ENCODE results near the gene MBD3.
"Not testable (repeated sequence)": the region's sequence is repeated elsewhere in the genome, so short reads cannot be mapped to it uniquely, and the experiment has no call there.

Gene MBD3

GRCh38 chr19:1568320-1569019 is 24.2 kb downstream of the MBD3 start, which contains the start of gene MEX3D:
Gene MEX3D (minus strand): TSS chr19:1568325. CDS start chr19:1568058, 267 bp downstream.
- peak; percentile 73 for DNase-seq

DNA sequence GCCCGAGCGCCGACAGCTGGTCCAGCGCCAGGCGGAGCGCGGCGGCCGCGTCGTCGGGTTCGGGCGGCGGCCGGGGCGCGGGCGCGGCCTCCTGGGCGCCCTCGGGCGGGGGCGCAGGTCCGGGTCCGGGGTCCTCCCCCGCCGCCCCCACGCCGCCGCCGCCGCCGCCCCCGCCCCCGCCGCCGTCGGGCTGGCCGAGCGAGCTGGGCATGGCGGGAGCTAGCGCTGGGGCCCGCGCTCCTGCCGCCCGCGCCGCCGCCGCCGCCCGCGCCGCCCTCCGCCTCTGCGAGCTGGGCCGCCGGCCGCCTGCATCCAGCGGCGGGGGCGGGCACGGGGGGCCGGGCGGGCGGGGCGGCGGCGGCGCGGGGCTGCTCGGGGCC is 24.8 kb downstream of the MBD3 start:
- no peak for DNase-seq

GRCh38 chr19:1567116-1567847 is 25.4 kb downstream of the MBD3 start:
- DNase-seq: no peak

DNA sequence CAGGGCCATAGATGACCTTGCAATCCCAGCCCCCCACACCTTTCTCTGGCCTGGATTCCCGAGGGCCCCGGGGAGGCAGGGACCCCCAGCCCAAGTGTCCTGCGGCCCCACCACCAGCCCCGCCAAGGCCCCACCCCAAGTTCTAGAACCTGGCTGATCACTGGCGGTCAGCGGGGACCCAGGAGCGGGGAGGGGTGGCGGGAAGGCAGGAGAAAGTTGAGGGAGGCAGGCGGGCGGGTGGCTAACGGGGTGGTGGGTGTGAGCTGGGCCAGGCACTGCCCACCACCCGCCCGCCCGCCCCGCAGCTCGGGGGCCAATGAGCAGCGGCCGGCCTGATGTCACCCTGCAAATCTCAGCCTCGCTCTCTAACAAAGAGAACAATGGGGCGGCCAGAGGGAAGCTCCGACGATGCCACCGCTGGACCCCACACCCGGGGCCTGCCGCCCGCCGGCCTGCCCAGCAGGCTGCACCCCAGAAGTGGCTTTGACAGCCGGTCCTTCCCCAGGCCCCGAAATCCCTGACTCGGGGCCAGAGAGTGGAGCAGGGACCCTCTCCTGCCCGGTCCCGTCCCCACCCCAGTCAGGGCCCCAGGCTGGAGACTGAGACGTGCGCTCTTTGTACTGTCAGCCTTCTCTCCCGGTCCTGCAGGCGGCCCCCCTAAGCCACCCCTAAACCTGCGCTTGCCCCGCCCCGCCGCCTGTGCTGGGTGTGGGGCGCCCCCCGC is 26.1 kb downstream of the MBD3 start:
- peak; percentile 79 for DNase-seq

- DNase-seq: no peak
Measured at GRCh38 chr19:1563251-1563650, 29.4 kb downstream of the MBD3 start.

DNA sequence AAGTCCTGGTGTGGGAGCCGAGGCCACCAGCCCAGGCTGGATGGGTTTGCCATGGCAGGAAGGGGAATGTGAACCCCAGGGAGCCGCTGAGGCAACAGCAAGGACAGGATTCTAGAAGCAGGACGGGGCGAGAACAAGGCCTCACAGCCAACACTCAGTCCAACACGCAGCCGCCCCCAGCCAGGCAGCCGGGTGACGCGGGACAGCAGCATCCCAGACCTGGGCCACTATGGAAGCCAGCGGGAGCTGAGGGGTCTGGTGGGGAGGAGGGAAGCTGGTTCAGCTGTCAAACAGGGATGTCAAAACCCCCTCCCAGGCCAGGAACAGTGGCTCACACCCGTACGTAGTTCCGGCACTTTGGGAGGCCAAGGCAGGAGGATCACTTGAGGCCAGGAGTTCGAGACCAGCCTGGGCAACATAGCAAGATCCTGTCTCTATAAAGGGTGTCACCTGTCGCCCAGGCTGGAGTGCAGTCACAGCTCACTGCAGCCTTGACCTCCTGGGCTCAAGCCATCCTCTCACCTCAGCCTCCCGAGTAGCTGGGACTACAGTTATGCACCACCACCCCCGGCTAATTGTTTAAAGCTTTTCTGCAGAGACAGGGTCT is 31.3 kb downstream of the MBD3 start:
- DNase-seq: no peak

DNA sequence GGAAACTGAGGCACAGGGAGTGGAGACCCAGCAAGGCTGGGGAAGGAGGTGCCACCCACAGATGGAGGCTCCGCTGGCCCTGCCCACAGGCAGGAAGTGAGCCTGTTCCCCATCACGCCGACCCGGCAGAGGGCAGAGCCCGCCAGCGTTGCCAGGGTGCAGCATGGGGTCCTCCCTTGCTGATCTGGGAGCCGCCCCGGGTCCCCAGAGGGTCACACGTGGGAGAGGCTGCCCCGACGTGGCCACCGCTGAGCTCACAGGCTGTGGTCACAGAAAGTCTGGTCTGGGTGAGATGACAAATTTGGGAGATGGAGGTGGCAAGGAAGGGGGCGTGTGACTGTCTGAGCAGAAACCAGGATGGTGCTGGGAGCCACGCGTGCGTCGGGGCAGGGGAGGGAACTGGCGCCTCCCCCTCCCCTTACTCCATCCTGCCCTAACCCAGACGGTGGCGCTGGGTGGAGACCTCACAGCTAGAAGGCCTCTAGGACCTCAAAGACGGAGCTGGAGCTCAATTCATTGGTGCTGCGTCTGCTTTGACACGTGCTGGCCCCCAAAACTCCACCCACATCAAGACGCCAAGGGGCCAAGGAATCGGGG is 32.3 kb downstream of the MBD3 start:
- no peak for DNase-seq

DNA sequence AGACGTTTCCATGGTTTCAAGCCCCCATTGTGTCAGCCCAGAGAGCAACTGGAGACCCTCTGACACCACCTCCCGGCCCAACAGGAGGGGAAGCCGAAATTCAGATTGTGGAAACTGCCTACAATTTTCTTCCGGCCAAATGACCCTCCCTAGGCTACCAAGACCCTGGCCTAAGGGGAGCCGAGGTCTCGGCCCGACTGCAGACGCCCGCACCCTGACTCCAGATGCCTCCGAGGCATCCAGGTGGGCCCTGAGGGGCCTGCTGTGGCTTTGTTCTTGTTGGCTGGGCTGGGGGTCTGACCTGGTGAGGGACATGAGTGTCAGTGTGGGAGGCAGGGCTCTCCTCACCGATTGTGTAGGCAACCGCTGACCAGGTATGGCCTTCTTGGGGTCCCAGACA is 34.1 kb downstream of the MBD3 start:
- DNase-seq: no peak

- no peak for DNase-seq
Measured at GRCh38 chr19:1556390-1557070, 36.1 kb downstream of the MBD3 start.

- DNase-seq: no peak
Measured at GRCh38 chr19:1555487-1556389, 36.9 kb downstream of the MBD3 start.

DNA sequence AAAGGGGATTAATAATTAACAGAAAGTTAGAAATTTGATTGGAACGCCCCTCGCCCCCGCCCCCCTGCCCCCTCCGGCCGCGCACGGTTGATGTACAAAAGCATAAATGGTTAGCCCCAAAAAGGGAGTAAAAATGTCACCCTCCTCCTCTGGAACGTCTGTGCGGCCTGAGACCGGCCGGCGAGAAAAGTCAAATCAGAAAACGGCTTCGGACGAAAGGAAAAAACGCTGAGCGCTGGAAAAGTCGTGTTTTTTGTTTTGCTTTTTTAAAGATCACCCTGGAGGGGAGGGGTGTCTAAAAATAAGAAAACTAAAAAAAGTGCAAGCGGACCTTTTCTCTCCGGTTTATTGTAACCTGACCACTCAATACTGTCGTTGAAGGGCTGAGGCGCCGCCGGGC is 37.7 kb downstream of the MBD3 start:
- DNase-seq: no peak

DNA sequence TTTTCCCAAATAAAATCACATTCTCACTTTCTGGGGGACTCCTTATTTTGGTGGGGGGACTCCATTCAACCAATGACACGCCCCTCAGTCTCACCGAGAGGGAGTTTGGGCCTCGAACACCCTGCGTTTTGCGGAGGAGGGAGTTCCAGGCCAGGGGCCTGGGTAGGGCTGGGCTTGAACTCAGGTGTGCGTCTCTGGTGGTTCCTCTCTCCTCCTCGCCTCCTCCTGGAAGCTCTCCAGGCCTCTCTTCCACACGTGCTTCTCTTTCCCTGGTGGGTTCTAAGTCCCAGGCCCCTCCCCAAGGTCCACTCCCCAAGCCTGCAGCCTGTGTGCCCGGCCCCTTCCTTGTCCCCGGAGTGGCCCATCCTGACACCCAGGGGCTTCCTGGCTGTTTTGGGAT is 39.2 kb downstream of the MBD3 start:
- no peak for DNase-seq

DNA sequence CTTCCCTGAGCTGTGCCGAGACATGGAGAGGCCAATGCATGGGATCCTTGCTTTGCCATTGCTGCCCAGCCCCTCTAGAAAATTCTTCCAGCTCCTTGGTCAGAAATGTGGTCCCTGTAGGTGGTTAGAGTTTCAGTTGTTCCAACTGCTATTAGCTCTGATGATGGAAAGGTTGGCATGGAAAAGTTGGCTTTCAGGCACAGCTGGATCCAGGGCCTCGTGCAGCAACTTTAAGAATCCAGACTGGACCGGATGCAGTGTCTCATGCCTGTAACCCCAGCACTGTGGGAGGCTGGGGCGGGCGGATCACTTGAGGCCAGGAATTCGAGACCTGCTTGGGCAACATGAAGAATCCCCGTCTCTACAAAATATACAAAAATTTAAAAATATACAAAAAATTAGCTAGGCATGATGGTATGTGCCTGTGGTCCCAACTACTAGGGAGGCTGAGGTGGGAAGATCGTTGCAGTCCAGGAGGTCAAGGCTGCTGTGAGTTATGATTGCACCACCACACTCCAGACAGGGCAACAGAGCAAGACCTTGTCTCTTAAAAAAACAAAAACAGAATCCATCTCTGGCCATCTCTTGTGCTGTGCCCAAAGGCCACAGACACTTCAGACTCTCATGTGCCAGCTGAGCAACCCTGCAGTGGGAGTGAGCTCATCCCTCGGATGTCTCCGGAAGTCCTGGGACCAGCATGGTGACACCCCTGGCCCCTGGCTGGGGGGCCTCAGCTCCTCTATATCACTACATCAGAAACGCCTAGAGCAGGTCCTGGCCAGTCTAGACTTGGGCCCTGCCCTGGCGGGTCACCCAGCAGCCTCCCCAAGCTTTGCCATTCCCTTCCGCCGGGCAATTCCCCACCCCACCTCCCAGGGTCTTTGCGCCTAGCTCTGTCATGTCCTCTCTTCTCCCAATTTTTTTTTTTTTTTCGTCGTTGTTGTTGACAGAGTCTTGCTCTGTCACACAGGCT is 41.3 kb downstream of the MBD3 start:
- DNase-seq: no peak

GRCh38 chr19:1549332-1549945 is 43.2 kb downstream of the MBD3 start:
- DNase-seq: no peak

DNA sequence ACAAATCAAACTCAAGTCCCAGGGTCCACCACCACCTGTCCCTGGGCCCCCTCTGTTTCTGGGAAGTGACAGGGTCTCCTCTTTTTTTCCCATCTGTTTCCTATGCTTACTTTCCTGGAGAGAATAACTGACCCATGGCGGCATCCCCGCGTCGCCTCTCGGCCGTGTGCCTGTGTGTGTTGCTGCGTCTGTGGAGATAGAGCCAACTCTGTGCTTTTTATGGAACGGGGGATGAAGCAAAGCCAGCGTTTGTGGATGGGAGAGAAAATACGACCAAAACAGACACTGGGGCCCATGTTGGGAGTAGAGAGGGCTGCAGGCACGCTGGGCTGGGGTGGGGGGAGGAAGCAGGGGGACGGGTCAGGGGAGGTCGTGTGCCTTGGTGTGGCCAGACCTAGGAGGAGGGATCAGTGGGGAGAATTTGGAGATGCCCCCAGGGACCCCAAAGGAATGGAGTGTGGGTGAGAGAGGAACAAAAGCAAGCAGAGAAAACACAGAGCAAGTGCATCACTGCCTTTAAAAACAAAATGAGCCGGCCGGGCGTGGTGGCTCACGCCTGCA is 52.2 kb downstream of the MBD3 start:
- no peak for DNase-seq

DNA sequence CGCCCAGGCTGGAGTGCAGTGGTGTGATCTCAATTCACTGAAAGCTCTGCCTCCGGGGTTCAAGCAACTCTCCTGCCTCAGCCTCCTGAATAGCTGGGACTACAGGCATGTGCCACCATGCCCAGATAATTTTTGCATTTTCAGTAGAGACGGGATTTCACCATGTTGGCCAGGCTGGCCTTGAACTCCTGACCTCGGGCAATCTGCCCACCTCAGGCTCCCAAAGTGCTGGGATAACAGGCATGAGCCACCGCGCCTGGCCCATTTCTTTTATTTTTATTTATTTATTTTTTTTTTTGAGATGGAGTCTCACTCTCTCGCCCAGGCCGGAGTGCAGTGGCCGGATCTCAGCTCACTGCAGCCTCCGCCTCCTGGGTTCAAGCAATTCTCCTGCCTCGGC is 52.9 kb downstream of the MBD3 start:
- DNase-seq: not testable (repeated sequence)

DNA sequence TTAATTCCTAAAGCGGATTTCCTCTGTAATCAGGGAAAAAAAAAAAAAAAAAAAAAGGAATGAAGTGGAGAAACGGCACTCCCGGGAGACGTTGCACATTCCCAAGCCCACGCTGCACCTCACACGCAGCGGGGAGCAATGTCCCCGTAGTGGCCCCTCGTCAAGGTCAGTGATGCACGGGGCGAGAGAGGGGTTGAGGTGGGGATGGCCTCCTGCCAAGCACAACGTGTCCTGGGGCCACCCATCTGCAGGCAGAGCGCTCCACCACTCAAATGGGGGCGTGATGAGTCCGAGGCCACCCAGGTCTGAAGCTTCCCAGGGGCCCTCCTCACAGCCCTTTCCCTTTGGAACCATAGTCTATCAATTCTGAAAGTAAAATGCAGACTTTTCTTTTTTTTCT is 53.7 kb downstream of the MBD3 start:
- DNase-seq: peak; percentile 3

DNA sequence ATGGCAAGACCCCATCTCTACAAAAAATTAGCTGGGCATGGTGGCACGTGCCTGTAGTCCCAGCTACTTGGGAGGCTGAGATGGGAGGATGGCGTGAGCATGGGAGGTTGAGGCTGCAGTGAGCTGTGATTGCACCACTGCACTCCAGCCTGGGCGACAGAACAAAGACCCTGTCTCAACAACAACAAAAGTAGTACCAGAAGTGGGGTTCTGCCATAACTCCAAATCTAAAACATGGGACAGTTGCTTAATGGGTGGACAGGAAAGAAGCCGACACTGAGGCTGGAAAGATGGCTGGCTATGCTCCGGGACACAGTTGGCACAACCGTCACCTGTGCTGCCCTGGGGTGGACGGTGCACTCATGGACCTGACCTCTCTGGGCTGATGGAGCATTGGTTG is 57.0 kb downstream of the MBD3 start:
- DNase-seq: not testable (repeated sequence)

GRCh38 chr19:1534972-1535371 is 57.7 kb downstream of the MBD3 start:
- DNase-seq: no peak

All from fibroblast of upper back skin (primary cell).